Cardiac septum (tissue), 1 donor: Measurements from ENCODE around the gene SLC4A8. TPM values are rescaled to one million over a fixed set of nuclear protein-coding genes. Genes with fewer than 3 reads are reported as not detected.

Experiments used
- DNase-seq: peaks from one replicate; pipeline ENCODE4 v3.0.0-alpha.2; 2020; ENCODE audit warnings: low spot score
- intact Hi-C: fragments of 100-400 bp; cut with DNase I; formaldehyde crosslinking; loops from one replicate; pipeline ENCODE4 v1.14.0; 2022
- total RNA-seq: library from RNA; stranded (reverse); fragmentation: NEBNext Ultra II Directional; extraction: Animal tissue kit (Norgen Biotek cat#: 25700); gene quantifications from one replicate; pipeline ENCODE4 v1.2.1, GENCODE V29; 2021
- donor health status: DM: no; HTN: no; CAD: no.

The SLC4A8 gene
- total RNA-seq, 1 donor from 2014 or later, result 0.86 TPM

DNA sequence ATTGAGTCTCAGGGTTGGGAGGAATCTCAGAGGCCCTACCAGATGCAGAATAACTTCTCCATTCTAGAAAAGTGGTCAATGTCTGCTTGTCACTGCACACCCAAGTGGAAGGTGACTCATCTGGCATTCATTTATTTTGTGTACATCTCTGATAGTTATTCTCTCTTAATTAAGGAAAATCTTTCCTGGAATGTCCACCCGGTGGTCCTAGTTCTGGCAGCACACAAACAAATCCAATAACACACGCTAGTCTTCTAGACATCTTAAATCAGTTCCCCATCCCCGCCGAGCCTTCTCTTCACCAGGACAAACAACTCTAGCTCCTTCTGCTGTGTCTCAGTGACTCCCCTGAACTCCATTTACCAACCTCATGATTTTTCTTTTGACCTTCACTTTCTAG, 116.4 kb downstream of the SLC4A8 start:
- intact Hi-C loops, result no loop called here
- no peak for DNase-seq

GRCh38 chr12:51546097-51546496, 121.5 kb downstream of the SLC4A8 start:
- no peak for DNase-seq
- intact Hi-C loops, result no loop called here

DNA sequence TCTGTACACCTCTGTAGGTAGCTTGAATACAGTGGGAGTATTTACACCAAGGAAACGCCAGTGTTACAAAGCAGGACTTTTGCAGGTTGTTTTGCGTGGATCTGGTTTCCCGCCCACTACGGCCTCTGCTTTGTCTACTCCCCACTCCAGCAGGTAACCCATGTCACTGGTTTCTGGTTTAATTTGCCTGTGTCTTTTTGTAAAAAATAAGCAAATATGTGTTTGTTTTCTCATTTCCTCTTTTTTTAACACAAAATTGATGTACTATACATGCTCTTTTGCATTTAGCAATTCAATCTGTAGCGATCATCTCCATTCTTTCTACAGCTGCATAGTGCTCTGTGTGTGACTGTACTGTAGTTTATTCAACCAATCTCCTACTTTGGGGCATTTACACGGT, 123.0 kb downstream of the SLC4A8 start:
- intact Hi-C loops, result no loop called here
- no peak for DNase-seq

DNA sequence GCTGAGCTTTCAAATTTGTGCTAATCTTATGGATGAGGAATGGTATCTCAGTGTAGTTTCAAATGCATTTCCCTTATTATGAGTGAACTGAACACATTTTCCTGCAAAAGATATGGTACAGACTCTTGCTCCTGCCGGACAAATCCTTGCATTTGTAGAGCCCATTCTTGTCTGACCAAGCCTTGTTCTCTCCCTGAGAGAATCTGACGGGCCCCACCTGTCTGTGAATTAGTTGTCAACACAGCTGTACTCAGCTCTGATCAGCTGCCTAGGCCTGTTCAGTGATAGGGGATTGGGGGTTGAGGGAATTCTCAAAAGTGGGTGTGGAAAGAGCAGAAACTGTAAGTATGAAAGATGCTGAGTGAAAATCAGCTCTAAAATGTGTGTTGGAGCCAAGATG, 123.6 kb downstream of the SLC4A8 start:
- no peak for DNase-seq
- intact Hi-C loops, result no loop called here

GRCh38 chr12:51549637-51550036, 125.0 kb downstream of the SLC4A8 start:
- intact Hi-C loops, result no loop called here
- DNase-seq, result no peak

Other genes starting within 250 kb of the SLC4A8 start
- gene POU6F1, start 206.8 kb upstream of the SLC4A8 start, total RNA-seq, result 9.1 TPM
- 169 TPM for gene DAZAP2, start 186.0 kb upstream of the SLC4A8 start, total RNA-seq
- 4.4 TPM for gene SMAGP, start 154.4 kb upstream of the SLC4A8 start, total RNA-seq
- gene BIN2, start 100.7 kb upstream of the SLC4A8 start, total RNA-seq, result 2.4 TPM
- not detected for gene CELA1, start 78.2 kb upstream of the SLC4A8 start, total RNA-seq
- 0.65 TPM for gene GALNT6, start 33.4 kb upstream of the SLC4A8 start, total RNA-seq
- gene SCN8A, start 166.4 kb downstream of the SLC4A8 start, total RNA-seq, result 0.19 TPM